Measurements from ENCODE around the gene CARD11.
A peak's percentile ranks its signal among the peaks of the same experiment; 100 is the strongest.

CARD11 gene

GRCh38 chr7:2878306-2878705, 165.4 kb downstream of the CARD11 start:
- Histone ChIP-seq H3K27ac (ENCODE audit: insufficient read depth in 1 of 2, low read depth in 1 of 2, low read length in 2 of 2, poor library complexity in 1 of 2, severe bottlenecking in 2 of 2) (no peak overlapping the region), H3K4me3 (ENCODE audit: control insufficient read depth in 1 of 7, extremely low read depth in 1 of 7, insufficient read depth in 4 of 7, low read depth in 2 of 7, low read length in 6 of 7) (no peak overlapping the region), H3K4me1 (ENCODE audit: control extremely low read depth in 1 of 4, control insufficient read depth in 4 of 4, insufficient read depth in 4 of 4, low read length in 3 of 4) (peaks cover 0 to 56% (median 48%) of the 10 kb centered on the region in 4 experiments), H3K36me3 (ENCODE audit: control insufficient read depth in 4 of 4, insufficient read depth in 4 of 4, low read length in 3 of 4) (no peaks in the 10 kb centered on the region), H3K9me3 (ENCODE audit: control extremely low read depth in 1 of 5, control insufficient read depth in 4 of 5, insufficient read depth in 2 of 5, low read depth in 1 of 5, low read length in 4 of 5) (no peaks in the 10 kb centered on the region), H3K27me3 (replicated peaks in 2 of 5; ENCODE audit: control insufficient read depth in 4 of 5, insufficient read depth in 5 of 5, low read length in 4 of 5) (no peaks in the 10 kb centered on the region)
- POLR2A ChIA-PET = no interaction called here
- no peak for DNase-seq
- WGBS (ENCODE audit: insufficient coverage) = 59% methylated on average over 3 of the region's 3 CpGs
- CTCF ChIA-PET = interaction anchor here (1.4 to 2.5 kb wide), 2 partner anchors 9 to 13 kb away, joined by 6 to 9 read pairs; no protein-coding TSS in a partner anchor

- no peak for DNase-seq
- Histone ChIP-seq H3K4me1 (ENCODE audit: control extremely low read depth in 1 of 4, control insufficient read depth in 4 of 4, insufficient read depth in 4 of 4, low read length in 3 of 4) (peaks cover 0 to 61% (median 41%) of the 10 kb centered on the region in 4 experiments), H3K4me3 (ENCODE audit: control insufficient read depth in 1 of 7, extremely low read depth in 1 of 7, insufficient read depth in 4 of 7, low read depth in 2 of 7, low read length in 6 of 7) (no peak overlapping the region), H3K27ac (ENCODE audit: insufficient read depth in 1 of 2, low read depth in 1 of 2, low read length in 2 of 2, poor library complexity in 1 of 2, severe bottlenecking in 2 of 2) (no peak overlapping the region), H3K9me3 (ENCODE audit: control extremely low read depth in 1 of 5, control insufficient read depth in 4 of 5, insufficient read depth in 2 of 5, low read depth in 1 of 5, low read length in 4 of 5) (no peaks in the 10 kb centered on the region), H3K27me3 (replicated peaks in 2 of 5; ENCODE audit: control insufficient read depth in 4 of 5, insufficient read depth in 5 of 5, low read length in 4 of 5) (no peaks in the 10 kb centered on the region), H3K36me3 (ENCODE audit: control insufficient read depth in 4 of 4, insufficient read depth in 4 of 4, low read length in 3 of 4) (no peaks in the 10 kb centered on the region)
- POLR2A ChIA-PET = no interaction called here
- CTCF ChIA-PET = interaction anchor here (1.2 to 3.2 kb wide), 5 partner anchors 8 to 523 kb away, joined by 3 to 9 read pairs (median 3); no protein-coding TSS in a partner anchor
- 96% methylated on average over 24 of the region's 24 CpGs for WGBS (ENCODE audit: insufficient coverage)
Observed at GRCh38 chr7:2876031-2876731, 167.5 kb downstream of the CARD11 start.

DNA sequence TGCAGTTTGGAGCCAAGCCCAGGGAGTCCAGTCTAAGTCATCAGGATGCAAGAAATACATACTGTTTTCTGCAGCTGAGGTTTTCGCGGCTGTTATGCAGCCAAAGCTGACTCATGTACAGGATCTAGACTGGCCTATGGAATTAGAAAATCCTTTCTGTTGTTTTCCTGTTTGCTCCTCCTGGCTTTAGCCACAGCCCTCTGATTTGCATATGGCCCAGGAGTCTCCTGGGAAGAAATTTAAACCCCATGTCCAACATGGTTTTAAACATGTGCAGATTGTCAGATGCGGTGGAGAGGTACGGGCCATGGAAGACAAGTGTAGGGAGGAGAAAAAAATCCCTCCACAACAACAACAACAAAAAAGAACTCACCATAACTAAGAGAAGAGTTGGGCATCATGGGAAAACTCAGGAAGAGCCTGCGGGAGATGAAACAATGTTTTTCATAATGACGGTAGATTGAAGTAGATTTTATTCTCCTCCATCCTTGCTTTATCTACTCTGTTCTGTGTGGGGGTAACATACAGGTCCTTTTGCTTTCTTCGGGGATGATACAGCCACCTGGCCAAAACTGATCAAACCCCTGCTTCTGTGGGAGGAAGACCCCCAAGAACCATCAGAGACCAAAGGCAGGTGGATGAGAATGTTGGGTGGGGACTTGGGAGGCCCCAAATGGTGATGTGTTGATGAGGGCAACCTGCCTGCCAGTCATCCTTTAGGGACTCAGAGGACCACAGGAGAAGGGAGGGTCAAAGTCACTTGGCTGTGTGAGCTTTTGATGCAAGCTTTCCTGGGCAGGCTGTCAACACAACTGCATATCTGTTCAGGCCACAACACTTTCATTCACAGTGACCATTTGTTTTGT, 169.7 kb downstream of the CARD11 start:
- POLR2A ChIA-PET = no interaction called here
- whole genome bisulfite sequencing (ENCODE audit: insufficient coverage) = 14% methylated on average over 2 of the region's 7 CpGs
- CTCF ChIA-PET = interaction anchor here (3.2 kb wide), 1 partner anchor 8 kb away, joined by 9 read pairs; no protein-coding TSS in a partner anchor

DNA sequence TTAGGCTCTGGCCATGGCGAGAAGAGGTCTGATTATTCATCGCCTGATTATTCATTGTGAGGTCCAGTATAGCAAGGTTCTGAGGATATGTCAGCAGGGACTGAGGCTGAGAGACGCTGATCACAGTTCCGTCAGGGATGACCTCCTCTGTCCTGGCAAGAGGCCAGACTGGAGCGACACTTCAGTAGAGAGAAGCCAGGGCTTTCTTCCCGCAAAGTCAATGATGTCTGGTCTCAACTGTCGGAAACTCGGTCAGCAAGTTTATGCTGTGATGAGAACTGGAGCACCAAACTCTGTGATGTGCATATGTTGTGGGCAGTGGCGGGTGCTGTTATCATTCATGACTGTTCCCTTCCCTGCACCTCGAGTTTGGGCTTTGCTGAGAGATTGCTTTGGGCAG, 170.5 kb downstream of the CARD11 start:
- Histone ChIP-seq H3K4me3 (ENCODE audit: control insufficient read depth in 1 of 7, extremely low read depth in 1 of 7, insufficient read depth in 4 of 7, low read depth in 2 of 7, low read length in 6 of 7) (no peak overlapping the region), H3K27ac (ENCODE audit: insufficient read depth in 1 of 2, low read depth in 1 of 2, low read length in 2 of 2, poor library complexity in 1 of 2, severe bottlenecking in 2 of 2) (no peak overlapping the region), H3K4me1 (ENCODE audit: control extremely low read depth in 1 of 4, control insufficient read depth in 4 of 4, insufficient read depth in 4 of 4, low read length in 3 of 4) (peaks cover 0 to 47% (median 42%) of the 10 kb centered on the region in 4 experiments), H3K9me3 (ENCODE audit: control extremely low read depth in 1 of 5, control insufficient read depth in 4 of 5, insufficient read depth in 2 of 5, low read depth in 1 of 5, low read length in 4 of 5) (no peaks in the 10 kb centered on the region), H3K27me3 (replicated peaks in 2 of 5; ENCODE audit: control insufficient read depth in 4 of 5, insufficient read depth in 5 of 5, low read length in 4 of 5) (no peaks in the 10 kb centered on the region), H3K36me3 (ENCODE audit: control insufficient read depth in 4 of 4, insufficient read depth in 4 of 4, low read length in 3 of 4) (no peaks in the 10 kb centered on the region)
- ChIA-PET CTCF (no interaction called here), POLR2A (no interaction called here)
- WGBS (ENCODE audit: insufficient coverage) = 92% methylated on average over 9 of the region's 10 CpGs
- peak in 1 of 3 donors; percentile 26 for DNase-seq

More for the DNA sequence above, 169.7 kb downstream of the CARD11 start:
- Histone ChIP-seq H3K27me3 (replicated peaks in 2 of 5; ENCODE audit: control insufficient read depth in 4 of 5, insufficient read depth in 5 of 5, low read length in 4 of 5) (no peaks in the 10 kb centered on the region), H3K4me1 (ENCODE audit: control extremely low read depth in 1 of 4, control insufficient read depth in 4 of 4, insufficient read depth in 4 of 4, low read length in 3 of 4) (peaks cover 0 to 54% (median 49%) of the 10 kb centered on the region in 4 experiments), H3K36me3 (ENCODE audit: control insufficient read depth in 4 of 4, insufficient read depth in 4 of 4, low read length in 3 of 4) (no peaks in the 10 kb centered on the region), H3K4me3 (ENCODE audit: control insufficient read depth in 1 of 7, extremely low read depth in 1 of 7, insufficient read depth in 4 of 7, low read depth in 2 of 7, low read length in 6 of 7) (no peak overlapping the region), H3K9me3 (ENCODE audit: control extremely low read depth in 1 of 5, control insufficient read depth in 4 of 5, insufficient read depth in 2 of 5, low read depth in 1 of 5, low read length in 4 of 5) (no peaks in the 10 kb centered on the region), H3K27ac (ENCODE audit: insufficient read depth in 1 of 2, low read depth in 1 of 2, low read length in 2 of 2, poor library complexity in 1 of 2, severe bottlenecking in 2 of 2) (peak overlapping the region; percentile 88 to 89)
- peak; percentile 62 to 79 (median 79) for DNase-seq

DNA sequence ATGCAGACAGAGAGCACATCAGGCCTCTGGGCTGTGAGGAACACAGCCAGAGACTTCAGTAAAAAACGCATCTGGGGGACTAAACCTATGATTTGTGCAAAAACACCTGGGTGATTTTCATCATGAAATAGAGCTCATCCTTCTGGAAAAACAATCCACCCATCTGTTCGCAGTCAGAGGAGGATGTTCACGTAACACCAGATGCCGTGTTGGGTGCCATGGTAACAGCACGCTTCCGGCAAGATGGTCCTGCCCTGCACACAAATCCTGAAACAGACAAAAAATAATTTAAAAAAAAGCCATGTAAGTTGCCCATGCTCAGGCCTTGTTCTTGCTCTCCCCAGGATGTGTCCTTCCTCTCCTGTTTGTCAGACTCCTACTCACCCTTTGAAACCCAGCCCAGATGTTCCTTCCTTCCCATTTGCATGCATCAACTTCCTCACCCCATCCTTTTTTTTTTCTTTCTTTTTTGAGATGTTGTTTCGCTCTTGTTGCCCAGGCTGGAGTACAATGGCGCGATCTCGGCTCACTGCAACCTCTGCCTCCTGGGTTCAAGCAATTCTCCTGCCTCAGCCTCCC, 171.3 kb downstream of the CARD11 start:
- Histone ChIP-seq H3K27ac (ENCODE audit: insufficient read depth in 1 of 2, low read depth in 1 of 2, low read length in 2 of 2, poor library complexity in 1 of 2, severe bottlenecking in 2 of 2) (no peak overlapping the region), H3K4me1 (ENCODE audit: control extremely low read depth in 1 of 4, control insufficient read depth in 4 of 4, insufficient read depth in 4 of 4, low read length in 3 of 4) (peaks cover 0 to 47% (median 41%) of the 10 kb centered on the region in 4 experiments), H3K27me3 (replicated peaks in 2 of 5; ENCODE audit: control insufficient read depth in 4 of 5, insufficient read depth in 5 of 5, low read length in 4 of 5) (no peaks in the 10 kb centered on the region), H3K36me3 (ENCODE audit: control insufficient read depth in 4 of 4, insufficient read depth in 4 of 4, low read length in 3 of 4) (no peaks in the 10 kb centered on the region), H3K4me3 (ENCODE audit: control insufficient read depth in 1 of 7, extremely low read depth in 1 of 7, insufficient read depth in 4 of 7, low read depth in 2 of 7, low read length in 6 of 7) (no peak overlapping the region), H3K9me3 (ENCODE audit: control extremely low read depth in 1 of 5, control insufficient read depth in 4 of 5, insufficient read depth in 2 of 5, low read depth in 1 of 5, low read length in 4 of 5) (no peaks in the 10 kb centered on the region)
- POLR2A ChIA-PET = no interaction called here
- 92% methylated on average over 9 of the region's 10 CpGs for WGBS (ENCODE audit: insufficient coverage)
- DNase-seq = no peak
- CTCF ChIA-PET = no interaction called here

- CTCF ChIA-PET = interaction anchor here (0.6 to 1.1 kb wide), 2 partner anchors 220 to 280 kb away, joined by 3 read pairs; no protein-coding TSS in a partner anchor
- DNase-seq = peak; percentile 79 to 90 (median 87)
Observed at GRCh38 chr7:2870471-2870931, 173.2 kb downstream of the CARD11 start.

More at GRCh38 chr7:2870471-2870931, 173.2 kb downstream of the CARD11 start:
- WGBS (ENCODE audit: insufficient coverage) = 0% methylated on average over 10 of the region's 10 CpGs
- Histone ChIP-seq H3K4me1 (ENCODE audit: control extremely low read depth in 1 of 4, control insufficient read depth in 4 of 4, insufficient read depth in 4 of 4, low read length in 3 of 4) (peaks cover 0 to 47% (median 41%) of the 10 kb centered on the region in 4 experiments), H3K36me3 (ENCODE audit: control insufficient read depth in 4 of 4, insufficient read depth in 4 of 4, low read length in 3 of 4) (peaks cover 0 to 2% (median 0%) of the 10 kb centered on the region in 4 experiments), H3K4me3 (ENCODE audit: control insufficient read depth in 1 of 7, extremely low read depth in 1 of 7, insufficient read depth in 4 of 7, low read depth in 2 of 7, low read length in 6 of 7) (peak overlapping the region in 6 of 7 experiments; percentile 9 to 70 (median 50)), H3K27me3 (replicated peaks in 2 of 5; ENCODE audit: control insufficient read depth in 4 of 5, insufficient read depth in 5 of 5, low read length in 4 of 5) (no peaks in the 10 kb centered on the region), H3K9me3 (ENCODE audit: control extremely low read depth in 1 of 5, control insufficient read depth in 4 of 5, insufficient read depth in 2 of 5, low read depth in 1 of 5, low read length in 4 of 5) (no peaks in the 10 kb centered on the region), H3K27ac (ENCODE audit: insufficient read depth in 1 of 2, low read depth in 1 of 2, low read length in 2 of 2, poor library complexity in 1 of 2, severe bottlenecking in 2 of 2) (peak overlapping the region in 1 of 2 experiments; percentile 36)
- POLR2A ChIA-PET = interaction anchor here (1.2 kb wide), 1 partner anchor 24 kb away, joined by 3 read pairs; no protein-coding TSS in a partner anchor

All from common myeloid progenitor, CD34-positive (primary cell).